SK-N-SH (cell line): ENCODE data around the gene APBB2. TPM values are rescaled to one million over a fixed set of nuclear protein-coding genes. Genes with fewer than 3 reads are reported as not detected.

Experiments
- CTCF ChIA-PET: fragments of 300-600, 350-600 bp; formaldehyde crosslinking; extraction: SDS; loops from one replicate; lab custom pipeline; 2021; lab: Yijun Ruan, JAX
- POLR2A ChIA-PET: fragments of 350-600 bp; sonication (Branson Sonifier 250); formaldehyde crosslinking; extraction: SDS; loops from one replicate; lab custom pipeline; 2020; ENCODE audit warnings: antibody characterized with exemption, inconsistent platforms; lab: Yijun Ruan, JAX
- DNase-seq: peaks from one replicate; pipeline ENCODE4 v3.0.0; 2012
- H2AFZ ChIP-seq: fragments of 200-600 bp; sonication (generic); 2 replicates; pipeline ENCODE4 v1.8.1; 2016; ENCODE audit warnings: antibody characterized with exemption, mild to moderate bottlenecking, low read depth
- H3F3A ChIP-seq: fragments of 200-600 bp; sonication (generic); replicated peaks from 2 replicates; pipeline ENCODE3; 2016; ENCODE audit warnings: antibody characterized with exemption, mild to moderate bottlenecking; ENCODE audit not compliant: insufficient read depth
- H3K27ac ChIP-seq, 2 experiments: fragments of 200-500 bp in 1 of 2; fragments of 200-600 bp in 1 of 2; sonication (Bioruptor generic) in 1 of 2; sonication (generic), shearing (Covaris generic) in 1 of 2; 2 replicates each; pipeline versions ENCODE4 v1.5.1 to v1.6.1; 2014 to 2016; ENCODE audit warnings: low read depth in 2 of 2, inconsistent platforms in 1 of 2, low read length in 1 of 2, mild to moderate bottlenecking in 1 of 2, mixed read lengths in 1 of 2
- H3K27me3 ChIP-seq: fragments of 200-600 bp; sonication (generic), shearing (Covaris generic); 2 replicates; pipeline ENCODE4 v1.6.1; 2016; ENCODE audit warnings: mixed run types; ENCODE audit not compliant: insufficient read depth
- H3K36me3 ChIP-seq, 2 experiments: fragments of 200-500 bp in 1 of 2; fragments of 200-600 bp in 1 of 2; sonication (Bioruptor generic) in 1 of 2; sonication (generic) in 1 of 2; replicated peaks in 1 of 2; 2 replicates each; pipeline versions ENCODE3 to v1.5.1; 2014 to 2016; ENCODE audit warnings: low read length in 1 of 2, mild to moderate bottlenecking in 1 of 2; ENCODE audit not compliant: insufficient read depth in 2 of 2, control insufficient read depth in 1 of 2
- H3K4me1 ChIP-seq, 2 experiments: fragments of 200-500 bp in 1 of 2; fragments of 200-600 bp in 1 of 2; sonication (Bioruptor generic) in 1 of 2; sonication (generic), shearing (Covaris generic) in 1 of 2; 2 replicates each; pipeline versions ENCODE4 v1.5.1 to v1.6.1; 2014 to 2016; ENCODE audit warnings: low read depth in 1 of 2, low read length in 1 of 2, mixed run types in 1 of 2; ENCODE audit not compliant: insufficient read depth in 2 of 2, control insufficient read depth in 1 of 2
- H3K4me2 ChIP-seq: fragments of 200-600 bp; sonication (generic), shearing (Covaris generic); 2 replicates; pipeline ENCODE4 v1.6.1; 2017; ENCODE audit warnings: mixed run types
- H3K4me3 ChIP-seq, 2 experiments: fragments of 200-500 bp in 1 of 2; fragments of 200-600 bp in 1 of 2; sonication (Bioruptor generic) in 1 of 2; sonication (generic), shearing (Covaris generic) in 1 of 2; 2 replicates each; pipeline versions ENCODE4 v1.5.1 to v1.8.1; 2014 to 2016; ENCODE audit warnings: low read depth in 2 of 2, inconsistent platforms in 1 of 2, low read length in 1 of 2, mild to moderate bottlenecking in 1 of 2, mixed read lengths in 1 of 2, moderate library complexity in 1 of 2
- H3K79me2 ChIP-seq: fragments of 200-600 bp; sonication (generic); 2 replicates; pipeline ENCODE4 v1.8.1; 2017; ENCODE audit warnings: mild to moderate bottlenecking; ENCODE audit not compliant: insufficient read depth
- H3K9ac ChIP-seq: fragments of 200-600 bp; sonication (generic); 2 replicates; pipeline ENCODE4 v1.6.1; 2017; ENCODE audit warnings: mixed run types
- H3K9me2 ChIP-seq: fragments of 200-600 bp; sonication (generic); 2 replicates; pipeline ENCODE4 v1.6.1; 2017; ENCODE audit warnings: mixed run types
- H3K9me3 ChIP-seq: fragments of 200-600 bp; sonication (generic); 2 replicates; pipeline ENCODE4 v1.6.1; 2017; ENCODE audit warnings: mixed run types, mild to moderate bottlenecking, moderate library complexity
- H4K20me1 ChIP-seq: fragments of 200-600 bp; sonication (generic); 2 replicates; pipeline ENCODE4 v1.6.1; 2017; ENCODE audit warnings: mild to moderate bottlenecking, mixed run types; ENCODE audit not compliant: insufficient read depth
- EP300 ChIP-seq, 2 experiments: IDR thresholded peaks; 2 replicates each; pipeline versions ENCODE4 v1.4.0 to v1.6.1; 2012; ENCODE audit warnings: borderline replicate concordance in 1 of 2, low read depth in 1 of 2, low read length in 1 of 2
- FOSL2 ChIP-seq: IDR thresholded peaks from 2 replicates; pipeline ENCODE4 v1.4.0; 2012; ENCODE audit warnings: low read depth, mild to moderate bottlenecking, moderate library complexity, borderline replicate concordance
- FOXJ3 ChIP-seq: sonication (generic); formaldehyde crosslinking; IDR thresholded peaks from 2 replicates; pipeline ENCODE4 v1.5.1; 2020; ENCODE audit warnings: mild to moderate bottlenecking, missing genetic modification reagents
- FOXM1 ChIP-seq: IDR thresholded peaks from 2 replicates; pipeline ENCODE4 v1.4.0; 2012; ENCODE audit warnings: low read depth, mild to moderate bottlenecking
- GABPA ChIP-seq: IDR thresholded peaks from 2 replicates; pipeline ENCODE4 v1.4.0; 2012; ENCODE audit warnings: low read depth, mild to moderate bottlenecking
- JUND ChIP-seq: IDR thresholded peaks from 2 replicates; pipeline ENCODE4 v1.4.0; 2012
- MXI1 ChIP-seq: IDR thresholded peaks from 2 replicates; pipeline ENCODE4 v1.6.1; 2012; ENCODE audit warnings: mild to moderate bottlenecking, low read depth, low read length, improper control_type of control experiment
- NRF1 ChIP-seq: IDR thresholded peaks from 2 replicates; pipeline ENCODE4 v1.6.1; 2012; ENCODE audit warnings: low read depth, mild to moderate bottlenecking, low read length
- POLR2AphosphoS5 ChIP-seq: IDR thresholded peaks from 2 replicates; pipeline ENCODE4 v1.6.1; 2012; ENCODE audit warnings: low read depth, low read length
- RAD21 ChIP-seq: IDR thresholded peaks from 2 replicates; pipeline ENCODE4 v1.6.1; 2012; ENCODE audit warnings: mild to moderate bottlenecking, low read length
- RCOR1 ChIP-seq: fragments of 150-350 bp; IDR thresholded peaks from 2 replicates; pipeline ENCODE4 v1.6.1; 2017; ENCODE audit warnings: antibody characterized with exemption, low read length
- RXRA ChIP-seq: IDR thresholded peaks from 2 replicates; pipeline ENCODE4 v1.4.0; 2012; ENCODE audit warnings: low read depth, mild to moderate bottlenecking, borderline replicate concordance
- TCF12 ChIP-seq: IDR thresholded peaks from 2 replicates; pipeline ENCODE4 v1.4.0; 2012
- YY1 ChIP-seq: IDR thresholded peaks from 2 replicates; pipeline ENCODE4 v1.4.0; 2012; ENCODE audit warnings: low read depth, mild to moderate bottlenecking
- WGBS: methylation state at CpG from one replicate; pipeline ENCODE4 v1.1.6; 2017; ENCODE audit warnings: low lambda C conversion rate; 5-methylcytosine and 5-hydroxymethylcytosine counted together
- polyA plus RNA-seq, 3 experiments: library from polyadenylated mRNA; depleted of rRNA; stranded (reverse); fragments of >200 nt; gene quantifications; 2 replicates each; pipeline ENCODE4 v1.2.3, GENCODE V29; 2012
- TF ChIP-seq, protein P1 (sequence below): IDR thresholded peaks from 2 replicates; pipeline ENCODE4; 2012
- TF ChIP-seq, protein P2 (sequence below): IDR thresholded peaks from 2 replicates; pipeline ENCODE4 v1.4.0; 2012; ENCODE audit warnings: low read depth
- TF ChIP-seq, protein P3 (sequence below): IDR thresholded peaks from 2 replicates; pipeline ENCODE4 v1.4.0; 2012; ENCODE audit warnings: low read depth, borderline replicate concordance
- TF ChIP-seq, protein P4 (sequence below): IDR thresholded peaks from 2 replicates; pipeline ENCODE4 v1.4.0; 2012; ENCODE audit warnings: low read depth, borderline replicate concordance

Gene APBB2
- polyA plus RNA-seq, 1 of the 3 experiments (the other 2 are of a cell fraction) = 49.8 TPM

DNA sequence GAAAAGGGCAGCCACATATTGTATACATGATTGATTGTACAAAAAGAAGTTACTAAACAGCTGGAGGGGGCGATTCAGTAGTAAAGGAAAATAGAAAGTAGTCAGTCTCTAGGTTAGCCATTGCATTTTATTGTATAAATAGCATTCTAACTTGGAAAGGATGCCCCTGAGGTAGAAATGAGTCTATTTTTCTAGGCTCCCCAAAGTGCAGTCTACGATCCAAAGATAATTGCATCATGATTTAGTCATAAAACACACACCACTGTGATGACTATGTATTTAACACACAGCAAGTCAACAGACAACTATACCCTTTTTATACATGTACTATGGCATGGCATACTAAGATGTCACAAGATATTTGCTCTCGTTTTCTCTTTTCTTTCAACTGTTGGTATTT is 204.9 kb downstream of the APBB2 start:
- ChIA-PET CTCF (no interaction called here), POLR2A (no interaction called here)
- Histone ChIP-seq H3K27me3 (no peaks in the 10 kb centered on the region), H2AFZ (no peak overlapping the region), H3K4me1 (peaks cover 0 to 9% of the 10 kb centered on the region in 2 experiments; a peak in 1 of 4 replicates), H3K27ac (peak overlapping the region in 1 of 2 experiments; percentile 67; a peak in 2 of 4 replicates), H3K9me3 (no peaks in the 10 kb centered on the region), H3K9me2 (no peaks in the 10 kb centered on the region), H3K9ac (no peak overlapping the region; the same call in 1 of the 2 replicates), H3K4me2 (peak overlapping the region; percentile 34; the same call in 1 of the 2 replicates), H4K20me1 (no peaks in the 10 kb centered on the region), H3K4me3 (no peak overlapping the region; a peak in 1 of 4 replicates), H3F3A (peaks cover 21% of the 10 kb centered on the region), H3K79me2 (peaks cover 71% of the 10 kb centered on the region; the same call in 1 of the 2 replicates), H3K36me3 (peaks cover 8 to 24% of the 10 kb centered on the region in 2 experiments)
- 39% methylated on average over 3 of the region's 3 CpGs for WGBS
- TF ChIP-seq GABPA (no peak), RXRA (0 out of 2 replicates have a peak, but pooled peaks have one; percentile 18)
- no peak for DNase-seq

DNA sequence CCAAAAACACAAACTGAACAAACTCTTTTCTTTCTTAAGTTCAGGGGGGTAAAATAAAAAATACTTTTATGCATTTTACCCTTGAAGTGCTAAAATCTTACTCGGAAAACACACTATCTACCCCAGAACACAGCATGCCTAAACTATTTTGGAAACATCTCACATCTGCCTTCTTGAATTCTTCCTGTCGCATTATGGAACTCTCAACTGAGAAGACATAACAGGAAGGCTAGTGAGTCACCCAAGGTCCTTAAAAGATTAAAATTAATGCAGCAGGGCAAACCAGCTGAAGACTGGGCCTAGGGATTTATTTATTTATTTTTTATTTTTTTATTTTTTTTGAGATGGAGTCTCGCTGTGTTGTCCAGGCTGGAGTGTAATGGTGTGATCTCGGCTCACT is 208.2 kb downstream of the APBB2 start:
- Histone ChIP-seq H3K9me3 (no peaks in the 10 kb centered on the region), H3K4me1 (no peaks in the 10 kb centered on the region), H2AFZ (no peak overlapping the region), H3K27ac (peak overlapping the region in 1 of 2 experiments; percentile 28; a peak in 2 of 4 replicates), H3K9me2 (no peaks in the 10 kb centered on the region), H3K9ac (no peak overlapping the region), H3K4me2 (no peak overlapping the region), H3K36me3 (peaks cover 0 to 14% of the 10 kb centered on the region in 2 experiments), H3F3A (peaks cover 17% of the 10 kb centered on the region), H3K4me3 (no peak overlapping the region), H4K20me1 (no peaks in the 10 kb centered on the region), H3K27me3 (no peaks in the 10 kb centered on the region), H3K79me2 (peaks cover 83% of the 10 kb centered on the region; the same call in 1 of the 2 replicates)
- 87% methylated on average over 4 of the region's 4 CpGs for WGBS
- DNase-seq = no peak
- ChIA-PET CTCF (no interaction called here), POLR2A (no interaction called here)
- TF ChIP-seq, protein P1, sequence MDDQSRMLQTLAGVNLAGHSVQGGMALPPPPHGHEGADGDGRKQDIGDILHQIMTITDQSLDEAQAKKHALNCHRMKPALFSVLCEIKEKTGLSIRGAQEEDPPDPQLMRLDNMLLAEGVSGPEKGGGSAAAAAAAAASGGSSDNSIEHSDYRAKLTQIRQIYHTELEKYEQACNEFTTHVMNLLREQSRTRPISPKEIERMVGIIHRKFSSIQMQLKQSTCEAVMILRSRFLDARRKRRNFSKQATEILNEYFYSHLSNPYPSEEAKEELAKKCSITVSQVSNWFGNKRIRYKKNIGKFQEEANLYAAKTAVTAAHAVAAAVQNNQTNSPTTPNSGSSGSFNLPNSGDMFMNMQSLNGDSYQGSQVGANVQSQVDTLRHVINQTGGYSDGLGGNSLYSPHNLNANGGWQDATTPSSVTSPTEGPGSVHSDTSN = peak; percentile 57
- TF ChIP-seq JUND (peak; percentile 24; the same call in 1 of the 2 replicates), FOSL2 (peak; percentile 18; the same call in 1 of the 2 replicates), TCF12 (peak; percentile 42), FOXM1 (no peak)

DNA sequence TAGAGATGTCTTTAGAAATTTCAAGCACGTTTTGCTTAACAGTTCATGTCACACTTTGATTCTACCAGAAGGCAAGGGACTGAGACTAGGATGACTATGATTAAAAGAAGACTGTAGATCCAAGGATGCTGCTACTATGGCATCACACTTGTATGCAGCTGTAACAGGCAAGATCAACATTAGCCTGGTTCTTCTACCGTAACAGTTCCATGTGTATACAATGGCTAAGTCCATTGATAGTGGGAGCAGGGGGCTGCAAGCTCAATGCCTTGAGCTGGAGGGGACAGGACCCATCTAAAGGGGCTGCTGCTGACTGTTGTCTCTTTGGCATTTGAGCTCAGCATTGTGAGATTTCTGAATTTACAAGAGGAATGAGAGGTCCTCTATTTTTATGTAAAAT is 212.0 kb downstream of the APBB2 start:
- ChIA-PET CTCF (interaction anchor here (1.9 to 2.3 kb wide), 2 partner anchors 13 to 78 kb away, joined by 4 to 8 read pairs; no protein-coding TSS in a partner anchor), POLR2A (no interaction called here)
- Histone ChIP-seq H3K4me2 (no peak overlapping the region), H3K4me1 (peaks cover 0 to 2% of the 10 kb centered on the region in 2 experiments; a peak in 1 of 4 replicates), H3K79me2 (peaks cover 87% of the 10 kb centered on the region), H3K9me2 (no peaks in the 10 kb centered on the region), H3K9ac (no peak overlapping the region), H3K4me3 (no peak overlapping the region), H3K27me3 (no peaks in the 10 kb centered on the region), H2AFZ (no peak overlapping the region), H4K20me1 (no peaks in the 10 kb centered on the region), H3F3A (no peaks in the 10 kb centered on the region), H3K9me3 (no peaks in the 10 kb centered on the region), H3K36me3 (peaks cover 0 to 13% of the 10 kb centered on the region in 2 experiments), H3K27ac (no peak overlapping the region)
- TF ChIP-seq FOXJ3 (CRISPR knock-in tag) (no peak), YY1 (no peak), TCF12 (no peak), NRF1 (no peak), JUND (no peak), EP300 (IDR thresholded peaks at IDR 0.05; ENCODE audit: borderline replicate concordance in 1 of 2, low read depth in 1 of 2, low read length in 1 of 2) (no peak), POLR2AphosphoS5 (no peak), RXRA (no peak), RCOR1 (no peak), MXI1 (no peak), RAD21 (no peak)
- TF ChIP-seq, protein P2, sequence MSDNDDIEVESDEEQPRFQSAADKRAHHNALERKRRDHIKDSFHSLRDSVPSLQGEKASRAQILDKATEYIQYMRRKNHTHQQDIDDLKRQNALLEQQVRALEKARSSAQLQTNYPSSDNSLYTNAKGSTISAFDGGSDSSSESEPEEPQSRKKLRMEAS = no peak
- TF ChIP-seq, protein P3, sequence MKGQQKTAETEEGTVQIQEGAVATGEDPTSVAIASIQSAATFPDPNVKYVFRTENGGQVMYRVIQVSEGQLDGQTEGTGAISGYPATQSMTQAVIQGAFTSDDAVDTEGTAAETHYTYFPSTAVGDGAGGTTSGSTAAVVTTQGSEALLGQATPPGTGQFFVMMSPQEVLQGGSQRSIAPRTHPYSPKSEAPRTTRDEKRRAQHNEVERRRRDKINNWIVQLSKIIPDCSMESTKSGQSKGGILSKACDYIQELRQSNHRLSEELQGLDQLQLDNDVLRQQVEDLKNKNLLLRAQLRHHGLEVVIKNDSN = no peak
- TF ChIP-seq, protein P4, sequence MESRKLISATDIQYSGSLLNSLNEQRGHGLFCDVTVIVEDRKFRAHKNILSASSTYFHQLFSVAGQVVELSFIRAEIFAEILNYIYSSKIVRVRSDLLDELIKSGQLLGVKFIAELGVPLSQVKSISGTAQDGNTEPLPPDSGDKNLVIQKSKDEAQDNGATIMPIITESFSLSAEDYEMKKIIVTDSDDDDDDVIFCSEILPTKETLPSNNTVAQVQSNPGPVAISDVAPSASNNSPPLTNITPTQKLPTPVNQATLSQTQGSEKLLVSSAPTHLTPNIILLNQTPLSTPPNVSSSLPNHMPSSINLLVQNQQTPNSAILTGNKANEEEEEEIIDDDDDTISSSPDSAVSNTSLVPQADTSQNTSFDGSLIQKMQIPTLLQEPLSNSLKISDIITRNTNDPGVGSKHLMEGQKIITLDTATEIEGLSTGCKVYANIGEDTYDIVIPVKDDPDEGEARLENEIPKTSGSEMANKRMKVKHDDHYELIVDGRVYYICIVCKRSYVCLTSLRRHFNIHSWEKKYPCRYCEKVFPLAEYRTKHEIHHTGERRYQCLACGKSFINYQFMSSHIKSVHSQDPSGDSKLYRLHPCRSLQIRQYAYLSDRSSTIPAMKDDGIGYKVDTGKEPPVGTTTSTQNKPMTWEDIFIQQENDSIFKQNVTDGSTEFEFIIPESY = no peak
- 91% methylated on average over 2 of the region's 2 CpGs for WGBS
- no peak for DNase-seq
